Activated CD8-positive, alpha-beta memory T cell treated with anti-CD3 and anti-CD28 coated beads for 36 hours (primary cell): ENCODE measurements around the gene C3. TPM values are rescaled to one million over a fixed set of nuclear protein-coding genes. Genes with fewer than 3 reads are reported as not detected.

Source experiments
- CTCF ChIA-PET: fragments of 350-600 bp; sonication (Branson Sonifier 250); formaldehyde crosslinking; loops from one replicate; lab custom pipeline; 2021; ENCODE audit warnings: antibody characterized with exemption; lab: Charles Lee
- POLR2A ChIA-PET: fragments of 350-600 bp; sonication (Branson Sonifier 250); formaldehyde crosslinking; loops from one replicate; lab custom pipeline; 2021; ENCODE audit warnings: antibody characterized with exemption; lab: Charles Lee
- total RNA-seq, 2 experiments: library from RNA; stranded (reverse); gene quantifications; one replicate each; pipeline ENCODE4 v1.2.3, GENCODE V29; 2021

Gene C3
- total RNA-seq, 2 experiments from 2014 or later = 0.74 to 0.88 TPM

DNA sequence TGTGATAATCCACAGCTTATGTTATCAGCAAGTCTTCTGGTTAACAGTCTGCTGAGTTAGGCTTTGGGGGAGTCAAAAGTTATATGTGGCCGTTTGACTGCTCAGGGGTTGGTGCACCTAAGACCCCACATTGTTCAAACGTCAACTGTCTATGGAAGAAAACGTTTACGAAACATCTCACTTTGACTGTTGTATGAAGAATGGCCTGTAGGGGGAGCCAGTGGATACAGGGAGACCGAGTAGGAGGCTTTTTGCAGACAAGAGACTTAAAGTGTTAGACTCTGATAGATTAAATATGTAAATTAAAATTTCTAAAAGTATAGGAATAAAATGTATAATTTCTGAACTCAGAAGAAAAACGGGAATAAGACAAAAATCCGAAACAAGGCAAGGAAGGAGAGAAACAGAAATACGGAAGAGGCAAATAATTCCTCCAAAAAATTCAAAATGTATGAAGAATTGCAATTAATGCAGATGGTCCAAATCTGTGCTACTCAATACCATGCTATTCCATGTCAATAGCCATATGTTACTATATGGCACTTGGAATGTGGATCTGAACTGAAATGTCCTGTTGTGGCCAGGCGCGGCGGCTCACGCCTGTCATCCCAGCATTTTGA is 88.3 kb downstream of the C3 start:
- ChIA-PET CTCF (interaction anchor here (0.6 to 2.7 kb wide), 14 partner anchors 10 to 231 kb away, joined by 3 to 11 read pairs (median 4); partner anchors contain the start of genes DENND1C and GPR108), POLR2A (no interaction called here)

Other genes with a start within 250 kb of the C3 start
- 10 to 100 TPM; 59.8 to 61.1 TPM for gene DENND1C, start 238.9 kb downstream of the C3 start, total RNA-seq
- gene TUBB4A, start 218.3 kb downstream of the C3 start, total RNA-seq = 1 to 10 TPM; 7.4 to 8.9 TPM
- gene TNFSF9, start 189.6 kb downstream of the C3 start, total RNA-seq = 1 to 10 TPM; 5.1 to 6.3 TPM
- gene CD70, start 129.5 kb downstream of the C3 start, total RNA-seq = 10 to 100 TPM; 41.2 to 43.3 TPM
- gene TNFSF14, start 50.5 kb downstream of the C3 start, total RNA-seq = 100 to 1,000 TPM; 101 to 104 TPM
- 10 to 100 TPM; 63.2 to 74.7 TPM for gene GPR108, start 16.9 kb upstream of the C3 start, total RNA-seq
- 10 to 100 TPM; 42.6 to 43.4 TPM for gene TRIP10, start 19.0 kb upstream of the C3 start, total RNA-seq
- 10 to 100 TPM; 18.1 to 20.3 TPM for gene SH2D3A, start 46.8 kb upstream of the C3 start, total RNA-seq
- 10 to 100 TPM; 59.5 to 59.7 TPM for gene VAV1, start 52.1 kb upstream of the C3 start, total RNA-seq
- under 1 TPM; 0.44 TPM for gene ADGRE1, start 166.9 kb upstream of the C3 start, total RNA-seq